PFSK-1 (cell line): Measurements from ENCODE around the gene MITF.

Experiments
- FOXP2 ChIP-seq: optimal IDR thresholded peaks from 2 replicates; pipeline ENCODE3; 2011; ENCODE audit warnings: borderline replicate concordance, control low read depth, inconsistent platforms; ENCODE audit not compliant: insufficient read depth; ENCODE audit errors: extremely low read length, extremely low read depth
- POLR2AphosphoS5 ChIP-seq: IDR thresholded peaks from 2 replicates; pipeline ENCODE4 v1.6.1; 2012; ENCODE audit warnings: low read depth, mild to moderate bottlenecking, control low read depth, low read length, moderate library complexity
- SIN3A ChIP-seq: IDR thresholded peaks from 2 replicates; pipeline ENCODE4 v1.6.1; 2012; ENCODE audit warnings: mild to moderate bottlenecking, low read length, moderate library complexity, borderline replicate concordance; ENCODE audit not compliant: insufficient read depth
- TAF1 ChIP-seq: IDR thresholded peaks from 2 replicates; pipeline ENCODE4 v1.6.1; 2012; ENCODE audit warnings: low read length, control low read depth, borderline replicate concordance; ENCODE audit not compliant: insufficient read depth
- TF ChIP-seq, protein P1 (sequence below), 2 experiments: IDR thresholded peaks; 2 replicates each; pipeline versions ENCODE4 v1.6.1 to v1.8.0; 2011 to 2012; ENCODE audit warnings: low read depth in 2 of 2, low read length in 2 of 2, control low read depth in 1 of 2, inconsistent platforms in 1 of 2, mild to moderate bottlenecking in 1 of 2, moderate library complexity in 1 of 2; ENCODE audit not compliant: insufficient read depth in 1 of 2

MITF gene

DNA sequence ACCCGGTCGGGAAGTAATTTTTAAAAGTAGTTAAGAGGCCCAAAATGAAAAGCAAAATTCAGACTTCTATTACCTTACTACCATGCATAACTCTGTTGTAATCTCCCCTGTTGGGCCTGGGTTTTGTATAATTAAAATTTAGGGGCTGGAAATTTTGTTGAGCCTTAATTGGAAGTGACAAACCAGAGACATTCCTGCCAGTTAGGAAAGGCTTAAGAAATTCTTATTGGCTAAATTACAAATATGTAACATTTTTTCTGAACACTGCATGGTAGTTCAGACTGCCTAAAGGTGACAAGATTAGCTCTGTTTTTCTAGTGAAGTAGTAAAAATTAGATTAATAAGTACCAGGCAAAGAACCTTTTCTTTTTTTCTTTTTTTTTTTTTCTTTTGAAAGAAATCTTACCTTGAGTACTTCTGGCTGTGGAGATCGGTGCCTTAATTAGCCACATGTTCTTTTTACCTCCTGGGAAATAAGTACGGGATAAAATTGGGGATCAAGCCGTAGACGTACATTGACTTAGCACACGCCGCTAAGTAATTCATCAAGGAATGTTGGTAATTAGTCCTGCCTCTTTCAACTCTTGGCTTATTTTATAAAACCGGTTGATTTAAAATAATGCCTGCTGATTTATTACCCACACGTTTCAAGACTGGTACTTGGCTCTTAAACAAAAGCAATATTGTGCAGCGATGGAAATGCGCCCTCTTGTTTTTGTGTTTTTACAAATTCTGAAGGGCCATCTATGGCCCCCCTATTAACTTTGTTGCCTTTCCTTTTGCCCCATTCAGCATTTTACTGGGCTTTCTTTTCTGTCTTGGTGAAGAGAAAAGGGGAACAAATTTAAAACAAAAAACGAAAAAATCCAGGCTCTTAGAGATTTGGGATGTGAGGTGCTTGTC is 149.0 kb downstream of the MITF start:
- TF ChIP-seq TAF1 = no peak
- TF ChIP-seq SIN3A = no peak

DNA sequence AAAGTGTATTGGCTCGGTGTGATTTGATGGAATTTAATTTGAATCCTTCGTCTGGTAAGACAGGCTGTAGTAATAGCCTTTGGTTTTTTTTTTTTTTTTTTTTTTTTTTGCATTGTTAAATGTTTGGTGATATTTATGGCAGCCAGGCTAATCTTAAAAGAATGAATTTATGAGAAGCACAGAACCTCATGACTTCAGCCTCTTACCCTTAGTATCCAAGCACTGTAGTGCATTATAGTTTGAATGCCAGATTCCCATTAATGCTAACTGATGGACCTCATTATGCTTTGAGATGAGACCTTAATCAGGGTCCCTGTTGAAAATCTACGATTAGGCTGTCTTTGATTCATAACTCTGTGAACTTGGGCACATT is 149.7 kb downstream of the MITF start:
- TF ChIP-seq FOXP2 = no peak
- TF ChIP-seq, protein P1, sequence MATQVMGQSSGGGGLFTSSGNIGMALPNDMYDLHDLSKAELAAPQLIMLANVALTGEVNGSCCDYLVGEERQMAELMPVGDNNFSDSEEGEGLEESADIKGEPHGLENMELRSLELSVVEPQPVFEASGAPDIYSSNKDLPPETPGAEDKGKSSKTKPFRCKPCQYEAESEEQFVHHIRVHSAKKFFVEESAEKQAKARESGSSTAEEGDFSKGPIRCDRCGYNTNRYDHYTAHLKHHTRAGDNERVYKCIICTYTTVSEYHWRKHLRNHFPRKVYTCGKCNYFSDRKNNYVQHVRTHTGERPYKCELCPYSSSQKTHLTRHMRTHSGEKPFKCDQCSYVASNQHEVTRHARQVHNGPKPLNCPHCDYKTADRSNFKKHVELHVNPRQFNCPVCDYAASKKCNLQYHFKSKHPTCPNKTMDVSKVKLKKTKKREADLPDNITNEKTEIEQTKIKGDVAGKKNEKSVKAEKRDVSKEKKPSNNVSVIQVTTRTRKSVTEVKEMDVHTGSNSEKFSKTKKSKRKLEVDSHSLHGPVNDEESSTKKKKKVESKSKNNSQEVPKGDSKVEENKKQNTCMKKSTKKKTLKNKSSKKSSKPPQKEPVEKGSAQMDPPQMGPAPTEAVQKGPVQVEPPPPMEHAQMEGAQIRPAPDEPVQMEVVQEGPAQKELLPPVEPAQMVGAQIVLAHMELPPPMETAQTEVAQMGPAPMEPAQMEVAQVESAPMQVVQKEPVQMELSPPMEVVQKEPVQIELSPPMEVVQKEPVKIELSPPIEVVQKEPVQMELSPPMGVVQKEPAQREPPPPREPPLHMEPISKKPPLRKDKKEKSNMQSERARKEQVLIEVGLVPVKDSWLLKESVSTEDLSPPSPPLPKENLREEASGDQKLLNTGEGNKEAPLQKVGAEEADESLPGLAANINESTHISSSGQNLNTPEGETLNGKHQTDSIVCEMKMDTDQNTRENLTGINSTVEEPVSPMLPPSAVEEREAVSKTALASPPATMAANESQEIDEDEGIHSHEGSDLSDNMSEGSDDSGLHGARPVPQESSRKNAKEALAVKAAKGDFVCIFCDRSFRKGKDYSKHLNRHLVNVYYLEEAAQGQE (IDR thresholded peaks at IDR 0.05; ENCODE audit: insufficient read depth in 1 of 2, low read depth in 2 of 2, low read length in 2 of 2) = no peak
- TF ChIP-seq SIN3A = no peak

DNA sequence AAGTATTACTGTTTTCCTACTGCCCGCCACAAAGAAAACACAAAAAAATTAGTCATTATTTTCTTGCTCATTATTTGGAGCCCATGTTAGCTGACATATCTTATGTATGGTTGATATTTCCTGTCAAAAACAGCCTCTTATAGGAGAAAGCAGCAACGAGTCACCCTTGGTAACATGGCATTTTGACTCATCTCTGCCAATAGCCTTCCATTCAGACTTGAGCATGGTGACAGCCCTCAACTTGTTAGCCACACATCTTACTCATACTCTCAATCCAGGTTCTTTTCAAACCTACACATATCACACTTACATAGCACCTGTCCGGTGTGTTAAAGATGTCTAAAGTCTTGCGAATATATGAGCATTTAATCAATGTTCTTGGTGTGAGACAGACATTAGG is 150.8 kb downstream of the MITF start:
- TF ChIP-seq POLR2AphosphoS5 (no peak), FOXP2 (no peak), TAF1 (no peak), SIN3A (no peak)
- TF ChIP-seq, protein P1 (IDR thresholded peaks at IDR 0.05; ENCODE audit: insufficient read depth in 1 of 2, low read depth in 2 of 2, low read length in 2 of 2) = no peak

DNA sequence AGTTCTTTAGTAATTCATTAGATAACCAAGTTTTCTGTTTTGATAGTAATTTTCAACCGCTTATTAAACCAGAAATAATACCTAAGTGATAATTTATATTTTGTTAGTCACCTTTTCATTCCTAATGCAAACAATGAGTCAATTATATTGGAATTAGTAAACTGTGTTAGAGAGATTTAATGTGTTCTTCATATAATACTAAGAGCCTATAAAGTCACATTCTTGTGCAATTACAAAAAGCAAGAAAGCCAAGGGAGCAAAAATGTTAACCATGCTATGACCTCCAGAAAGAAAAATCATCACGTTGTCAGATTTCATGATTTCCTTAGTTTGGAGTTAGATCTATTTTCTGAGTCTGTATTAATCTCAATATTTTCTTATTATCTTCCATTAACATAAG is 151.4 kb downstream of the MITF start:
- TF ChIP-seq, protein P1 (IDR thresholded peaks at IDR 0.05; ENCODE audit: insufficient read depth in 1 of 2, low read depth in 2 of 2, low read length in 2 of 2) = no peak
- TF ChIP-seq TAF1 (no peak), FOXP2 (no peak), SIN3A (no peak), POLR2AphosphoS5 (no peak)

DNA sequence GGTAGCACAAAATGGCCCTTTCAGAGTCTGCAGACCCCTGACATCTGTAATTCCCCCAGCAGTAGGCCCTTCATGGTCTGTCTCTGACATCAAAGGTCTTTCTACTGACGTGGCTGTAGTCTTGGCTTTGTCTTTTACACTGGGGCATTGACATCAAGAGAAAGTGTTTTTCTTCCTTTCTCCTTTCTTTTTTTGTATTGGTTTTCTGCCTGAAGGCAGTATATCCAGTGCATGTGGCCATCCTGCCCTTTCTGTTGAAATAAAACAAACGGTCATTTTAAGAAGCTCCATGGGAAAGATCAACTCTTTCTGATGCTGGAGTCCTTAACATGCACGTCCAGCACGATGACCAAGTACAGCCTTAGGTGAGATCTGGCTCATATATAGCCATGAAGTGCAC is 153.4 kb downstream of the MITF start:
- TF ChIP-seq TAF1 (no peak), FOXP2 (no peak), POLR2AphosphoS5 (no peak), SIN3A (no peak)
- TF ChIP-seq, protein P1 (IDR thresholded peaks at IDR 0.05; ENCODE audit: insufficient read depth in 1 of 2, low read depth in 2 of 2, low read length in 2 of 2) = no peak
